Right lobe of liver (tissue), 4 donors: ENCODE measurements around the gene STXBP5.

ENCODE experiments used
- CTCF ChIP-seq, 4 donors: fragments of 200-600 bp in 3 of 4; fragments of 450-650 bp in 1 of 4; IDR thresholded peaks; one replicate each; pipeline versions ENCODE4 v1.5.1 to v1.8.0; 2016 to 2022; ENCODE audit warnings: antibody characterized with exemption in 4 of 4, mild to moderate bottlenecking in 2 of 4
- POLR2A ChIP-seq: fragments of 450-650 bp; IDR thresholded peaks from one replicate; pipeline ENCODE4 v1.6.1; 2017; ENCODE audit warnings: antibody characterized with exemption, mild to moderate bottlenecking
- donor health status: DM: no; HTN: no; CAD: no.
- donor health status: DM: no; HTN: no; CAD: no.
- donor health status: DM: no; HTN: yes; CAD: no.

- no peak for TF ChIP-seq CTCF (IDR thresholded peaks at IDR 0.05)
- TF ChIP-seq POLR2A: no peak
Observed at GRCh38 chr6:147395158-147395557, 190.9 kb downstream of the STXBP5 start.
